Caki2 (cell line): ENCODE results near the gene ARID5B. TPM values are rescaled to one million over a fixed set of nuclear protein-coding genes. Genes with fewer than 3 reads are reported as not detected.
A peak's percentile ranks its signal among the peaks of the same experiment; 100 is the strongest.
"Not testable (repeated sequence)": the region's sequence is repeated elsewhere in the genome, so short reads cannot be mapped to it uniquely, and the experiment has no call there.

Experiments used
- DNase-seq: peaks from one replicate; pipeline ENCODE4 v3.0.0-alpha.2; 2015; ENCODE audit warnings: low read depth
- in situ Hi-C: cut with HindIII; loops from 2 replicates; pipeline ENCODE4 v1.10.0; 2016; ENCODE audit warnings: low sequenced_read_pairs, low pct_unique_long_range_greater_than_20kb, mixed read lengths
- total RNA-seq: library from RNA; depleted of rRNA; stranded (reverse); fragments of >200 nt; shearing (Covaris generic); gene quantifications from 2 replicates; pipeline ENCODE4 v1.2.3, GENCODE V29; 2014; ENCODE audit warnings: low replicate concordance

Gene ARID5B
- total RNA-seq, 1 experiment from 2014 or later, result 3.1 TPM

DNA sequence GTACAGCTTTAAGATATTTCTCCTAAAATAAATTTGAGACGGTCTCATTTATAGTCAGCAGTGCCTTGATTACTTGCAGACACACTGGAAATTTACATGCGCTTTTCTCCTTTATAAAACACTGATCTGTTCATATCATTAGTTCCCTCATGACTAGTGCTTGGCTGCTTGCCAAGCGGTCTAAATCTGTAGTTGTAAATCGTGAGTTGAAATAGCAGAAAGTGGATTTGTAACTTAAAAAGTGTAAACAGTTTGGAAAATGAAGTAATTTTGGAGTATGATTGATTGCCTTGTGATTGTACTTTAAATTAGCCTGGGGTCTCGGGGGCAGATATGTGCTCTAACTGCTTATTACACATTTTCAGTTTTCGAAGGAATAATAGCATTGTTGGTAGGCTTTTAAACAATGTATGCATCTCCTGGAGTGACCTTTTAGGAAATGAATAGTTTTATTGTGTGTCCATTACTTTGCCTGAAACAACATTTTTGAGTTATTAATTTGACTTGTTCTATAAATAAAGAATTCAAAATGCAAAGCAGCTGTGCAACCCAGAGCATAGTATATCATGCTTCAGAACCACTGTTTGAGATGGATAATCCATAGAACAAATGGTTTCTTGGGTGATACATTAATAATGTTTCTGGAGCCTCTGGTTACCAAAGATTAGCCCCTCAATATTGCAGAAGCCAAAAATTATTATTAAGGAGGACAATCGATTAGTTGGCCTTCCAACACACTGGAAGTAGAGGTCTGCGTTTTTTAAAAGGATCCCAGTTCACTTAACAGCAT lies 73.3 kb downstream of the ARID5B start:
- peak; percentile 15 for DNase-seq
- in situ Hi-C loops, result no loop called here

DNA sequence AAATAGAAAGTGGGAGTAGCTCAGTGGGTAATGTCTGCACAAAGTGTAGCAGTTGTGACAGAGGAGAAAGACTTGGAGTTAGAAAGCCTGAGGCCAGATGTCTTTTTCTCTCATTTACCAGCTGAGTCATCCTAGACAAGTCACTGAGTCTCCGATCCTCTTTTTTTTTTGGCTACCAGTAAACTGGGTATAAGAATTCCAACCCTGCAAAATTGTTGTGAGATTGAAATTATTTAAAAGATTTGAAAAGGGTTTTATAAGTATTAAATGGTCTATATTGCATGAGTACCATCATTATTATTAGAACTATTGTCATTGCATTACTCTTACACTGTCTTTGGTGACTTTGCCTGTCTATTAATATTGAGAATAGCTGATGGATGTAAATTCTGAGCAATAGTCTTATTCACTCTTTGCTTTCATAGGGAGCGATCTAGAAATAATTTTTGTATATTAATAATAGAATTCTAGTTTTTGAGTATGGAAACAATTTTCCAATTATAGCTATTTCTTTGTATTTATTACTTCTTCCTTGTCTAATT lies 74.0 kb downstream of the ARID5B start:
- DNase-seq, result peak; percentile 35
- in situ Hi-C loops, result no loop called here

DNA sequence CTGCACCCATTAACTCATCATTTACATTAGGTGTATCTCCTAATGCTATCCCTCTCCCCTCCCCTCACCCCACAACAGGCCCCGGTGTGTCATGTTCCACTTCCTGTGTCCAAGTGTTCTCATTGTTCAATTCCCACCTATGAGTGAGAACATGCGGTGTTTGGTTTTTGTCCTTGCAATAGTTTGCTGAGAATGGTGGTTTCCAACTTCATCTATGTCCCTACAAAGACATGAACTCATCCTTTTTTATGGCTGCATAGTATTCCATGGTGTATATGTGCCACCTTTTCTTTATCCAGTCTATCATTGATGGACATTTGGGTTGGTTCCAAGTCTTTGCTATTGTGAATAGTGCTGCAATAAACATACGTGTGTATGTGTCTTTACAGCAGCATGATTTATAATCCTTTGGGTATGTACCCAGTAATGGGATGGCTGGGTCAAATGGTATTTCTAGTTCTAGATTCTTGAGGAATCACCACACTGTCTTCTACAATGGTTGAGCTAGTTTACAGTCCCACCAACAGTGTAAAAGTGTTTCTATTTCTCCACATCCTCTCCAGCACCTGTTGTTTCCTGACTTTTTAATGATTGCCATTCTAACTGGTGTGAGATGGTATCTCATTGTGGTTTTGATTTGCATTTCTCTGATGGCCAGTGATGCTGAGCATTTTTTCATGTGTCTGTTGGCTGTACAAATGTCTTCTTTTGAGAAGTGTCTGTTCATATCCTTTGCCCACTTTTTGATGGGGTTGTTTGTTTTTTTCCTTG lies 75.6 kb downstream of the ARID5B start:
- DNase-seq, in situ Hi-C loops: not testable (repeated sequence)

DNA sequence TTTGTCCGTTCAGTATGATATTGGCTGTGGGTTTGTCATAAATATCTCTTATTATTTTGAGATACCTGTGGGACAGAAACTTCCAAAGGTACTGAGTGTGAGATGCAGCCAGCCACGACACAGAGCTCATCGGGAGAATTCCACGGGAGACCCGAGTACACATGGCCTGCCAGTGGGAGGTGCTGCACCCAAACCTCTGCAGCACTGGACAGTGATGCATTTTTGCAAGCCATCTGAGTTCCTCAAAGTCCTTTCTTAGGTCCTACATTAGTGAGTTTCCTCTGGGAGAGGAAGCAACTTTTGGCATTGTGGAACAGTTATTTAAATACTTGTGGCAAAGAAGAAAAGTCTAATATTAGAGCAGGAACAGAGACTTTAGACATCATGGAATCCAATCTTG lies 77.5 kb downstream of the ARID5B start:
- no peak for DNase-seq
- in situ Hi-C loops, result no loop called here

DNA sequence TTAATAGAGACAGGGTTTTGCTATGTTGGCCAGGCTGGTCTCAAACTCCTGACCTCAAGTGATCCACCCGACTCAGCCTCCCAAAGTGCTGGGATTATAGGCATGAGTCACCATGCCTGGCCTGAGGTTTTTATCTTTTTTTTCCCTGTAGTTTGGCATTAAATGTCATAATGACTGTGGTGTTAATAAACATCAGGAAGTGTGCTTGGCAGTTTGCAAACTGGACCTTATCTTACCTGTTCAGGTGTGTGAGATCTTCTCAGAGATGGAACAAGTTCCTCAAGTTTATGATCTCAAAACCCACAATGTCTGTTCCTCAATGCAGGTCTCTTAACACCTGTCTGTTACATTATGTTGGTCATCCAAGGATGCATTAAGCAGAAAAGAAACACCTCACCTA lies 80.0 kb downstream of the ARID5B start:
- DNase-seq, result no peak
- in situ Hi-C loops, result no loop called here

DNA sequence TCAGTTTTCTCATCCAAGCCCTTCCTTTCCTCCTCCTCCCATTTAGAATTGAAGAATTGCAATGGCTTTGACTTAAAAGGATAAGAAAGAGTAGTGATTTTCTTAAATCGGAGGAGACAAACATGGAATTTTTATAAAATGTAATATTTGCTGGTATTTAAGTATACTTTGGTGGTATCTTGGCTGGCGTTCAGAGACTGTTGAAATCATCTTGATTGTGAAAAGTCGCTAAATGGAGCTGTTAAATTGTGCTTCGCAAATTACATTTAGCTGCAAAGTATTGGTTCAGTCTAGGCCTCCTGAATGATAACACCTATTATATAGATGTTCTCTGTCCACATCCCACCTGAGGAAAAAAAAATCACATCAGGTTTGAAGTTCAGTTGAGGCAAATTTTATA lies 81.8 kb downstream of the ARID5B start:
- in situ Hi-C loops, result no loop called here

DNA sequence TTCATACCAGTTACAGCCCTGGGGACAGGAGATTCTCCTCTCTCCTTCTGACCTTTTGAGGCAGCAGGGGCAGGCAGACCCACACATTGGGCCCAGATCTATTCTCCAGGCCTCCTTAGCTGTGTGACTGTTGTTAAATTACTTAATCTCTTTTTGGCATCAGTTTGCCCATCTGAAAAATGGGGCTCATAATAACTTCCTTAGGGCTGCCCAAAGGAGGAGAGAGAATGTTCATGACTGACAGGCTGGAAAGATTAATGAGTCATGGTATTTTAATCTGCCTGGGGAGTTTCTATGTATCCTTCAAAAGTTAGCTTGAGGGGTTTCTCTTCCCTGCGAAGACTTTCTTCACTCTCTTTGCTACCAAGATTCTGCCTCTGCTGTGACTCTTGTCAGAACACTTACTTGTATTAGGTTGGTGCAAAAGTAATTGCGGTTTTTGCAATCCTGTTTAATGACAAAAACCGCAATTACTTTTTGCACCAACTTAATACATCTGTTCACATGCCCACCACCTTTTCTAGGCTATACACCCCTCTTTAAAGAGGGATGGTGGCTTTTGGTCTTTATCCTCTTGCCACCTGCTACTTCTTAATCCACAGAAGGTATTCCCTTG lies 83.4 kb downstream of the ARID5B start:
- in situ Hi-C loops, result no loop called here

More for the DNA sequence above, 81.8 kb downstream of the ARID5B start:
- no peak for DNase-seq

DNA sequence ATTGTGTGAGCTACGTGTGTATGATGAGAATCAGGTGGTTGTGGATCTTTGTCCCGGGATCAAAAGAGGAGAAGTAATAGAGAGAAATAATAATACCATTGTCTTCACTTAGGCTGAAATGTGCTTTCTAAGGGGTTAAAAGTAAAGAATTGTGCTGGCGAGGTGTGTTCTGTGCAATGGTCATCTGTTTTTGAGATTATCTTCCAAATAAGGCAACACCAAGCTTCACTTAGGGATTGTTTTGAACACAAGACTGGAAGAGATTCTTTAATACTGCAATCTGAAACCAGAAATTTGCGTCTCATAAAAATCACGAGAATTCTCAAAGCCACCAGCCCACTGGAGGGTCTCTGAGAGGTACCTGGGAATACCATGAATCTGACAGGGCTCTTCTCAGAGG lies 84.2 kb downstream of the ARID5B start:
- in situ Hi-C loops, result no loop called here
- no peak for DNase-seq

More for the DNA sequence above, 83.4 kb downstream of the ARID5B start:
- DNase-seq, result no peak

DNA sequence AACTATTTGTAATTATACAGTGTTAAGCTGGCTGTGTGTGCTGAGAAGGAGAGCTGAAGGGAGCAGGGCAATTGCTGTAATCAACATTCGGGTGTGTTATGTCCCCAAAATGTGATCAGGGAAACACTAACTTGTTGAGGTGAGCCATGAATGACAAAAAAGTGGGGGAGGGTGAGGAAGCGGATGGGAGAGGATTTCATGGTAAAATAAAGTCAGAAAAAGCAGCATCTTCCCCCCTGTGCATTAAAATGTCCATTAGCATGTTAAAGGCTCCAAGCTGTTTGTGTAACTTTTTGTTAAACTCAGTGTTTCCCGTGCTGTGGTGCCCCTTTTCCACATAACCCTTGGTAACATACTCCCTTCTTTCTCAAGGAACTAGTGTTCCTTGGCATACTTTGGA lies 84.9 kb downstream of the ARID5B start:
- in situ Hi-C loops, result no loop called here
- no peak for DNase-seq

DNA sequence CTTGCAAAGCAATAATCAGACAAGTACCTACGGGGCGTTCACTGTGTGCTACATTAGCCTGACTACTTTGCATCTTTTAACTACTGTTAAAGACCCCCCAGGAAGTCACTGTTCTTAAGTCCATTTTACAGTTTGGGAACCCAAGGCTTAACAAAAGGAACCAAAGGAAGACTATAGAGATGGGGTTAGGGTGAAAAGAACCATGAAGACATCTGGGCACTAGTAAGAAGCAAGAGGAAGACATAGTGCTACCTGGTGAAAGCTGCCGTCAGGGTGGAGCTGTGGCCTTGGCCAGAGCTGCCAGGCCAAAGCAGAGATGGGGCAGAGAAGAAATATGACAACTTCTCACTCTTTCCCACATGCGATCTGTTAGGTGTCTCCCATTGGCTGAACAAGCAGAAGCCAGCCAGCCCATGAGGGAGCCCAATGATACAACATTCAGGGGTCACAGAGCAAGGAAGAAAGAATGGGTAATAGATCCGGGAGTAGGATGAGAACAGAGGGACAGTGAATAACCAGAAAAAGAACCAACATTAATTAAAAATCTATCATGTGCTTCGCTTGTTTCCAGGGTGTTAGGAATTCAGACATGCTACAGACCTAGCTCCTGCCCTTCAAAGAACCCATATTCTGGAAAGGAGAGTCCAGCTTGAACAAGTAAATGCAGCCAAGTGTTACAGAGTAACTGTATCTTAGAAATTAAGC lies 85.4 kb downstream of the ARID5B start:
- in situ Hi-C loops, result no loop called here
- no peak for DNase-seq

DNA sequence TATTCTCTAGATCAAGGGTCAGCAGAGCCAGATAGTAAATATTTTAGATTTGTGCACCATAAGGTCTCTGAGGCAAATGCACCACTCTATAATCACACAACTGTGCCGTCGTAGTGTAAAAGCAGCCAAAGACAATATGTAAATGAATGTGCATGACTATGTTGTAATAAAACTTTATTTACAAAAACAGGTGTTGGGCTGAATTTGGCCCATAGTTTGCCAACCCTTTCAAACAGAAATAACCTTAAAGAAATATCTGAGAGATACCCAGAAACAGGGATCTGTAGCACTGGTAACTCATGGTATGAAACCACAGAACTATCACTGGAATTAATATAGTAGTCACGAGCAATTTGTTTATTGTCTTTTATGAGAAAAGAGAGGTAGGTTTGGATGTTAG lies 86.0 kb downstream of the ARID5B start:
- in situ Hi-C loops, result no loop called here
- no peak for DNase-seq

DNA sequence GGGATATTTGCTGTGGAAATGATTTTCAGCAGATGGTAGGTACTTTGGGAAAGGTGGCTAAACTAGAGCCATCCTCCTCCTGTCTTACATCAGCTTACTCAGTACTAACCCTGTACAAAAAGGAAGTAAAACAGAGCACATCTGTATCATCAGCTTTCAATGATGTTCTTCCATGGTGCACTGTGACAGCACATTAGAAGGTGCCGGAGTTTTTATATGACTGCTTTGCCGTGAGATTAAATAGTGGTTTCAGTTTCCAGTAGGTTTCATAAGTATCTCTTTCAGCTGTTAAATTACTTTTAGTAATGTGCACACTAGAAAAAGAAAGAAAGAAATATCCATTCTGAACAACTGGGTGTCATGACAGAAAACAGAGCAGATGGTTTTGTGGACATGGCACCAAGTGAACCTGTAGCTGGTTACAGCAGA lies 86.5 kb downstream of the ARID5B start:
- DNase-seq, result no peak
- in situ Hi-C loops, result no loop called here

DNA sequence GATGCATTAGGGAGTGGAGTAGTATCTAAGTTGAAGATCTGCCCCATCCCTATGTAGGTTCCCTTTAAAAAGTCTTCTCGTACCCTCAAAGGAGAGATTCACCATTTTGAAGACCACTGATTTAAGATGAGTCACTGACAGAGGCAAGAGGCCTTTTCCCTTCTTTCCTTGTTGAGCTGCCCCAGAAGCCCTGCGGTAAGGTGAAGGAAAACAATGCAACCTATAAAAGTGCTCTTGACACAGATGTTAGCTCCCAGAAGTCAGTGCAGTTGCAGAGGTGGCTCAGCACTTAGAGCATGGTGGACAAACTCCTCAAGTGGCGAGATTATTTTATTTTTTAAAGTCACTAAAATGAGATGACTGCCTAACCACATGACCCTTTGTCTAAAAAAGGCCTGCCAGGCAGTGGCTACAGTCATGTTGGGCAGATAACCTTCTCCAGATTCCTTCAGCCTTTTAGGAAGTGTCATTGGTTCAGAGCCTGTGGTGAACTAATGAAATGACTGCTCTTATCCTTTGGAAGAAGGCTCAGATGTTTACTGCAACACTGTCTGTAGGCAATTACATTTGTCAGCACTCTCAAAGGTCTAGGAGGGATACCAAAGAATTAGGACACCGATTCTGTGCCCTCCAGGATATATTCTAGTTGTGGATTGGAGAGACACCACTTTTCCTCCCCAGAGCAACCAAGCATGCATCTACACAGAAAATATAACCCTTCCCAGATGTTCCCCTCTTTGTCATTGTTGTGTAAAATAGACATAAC lies 88.7 kb downstream of the ARID5B start:
- DNase-seq, result no peak
- in situ Hi-C loops, result no loop called here

DNA sequence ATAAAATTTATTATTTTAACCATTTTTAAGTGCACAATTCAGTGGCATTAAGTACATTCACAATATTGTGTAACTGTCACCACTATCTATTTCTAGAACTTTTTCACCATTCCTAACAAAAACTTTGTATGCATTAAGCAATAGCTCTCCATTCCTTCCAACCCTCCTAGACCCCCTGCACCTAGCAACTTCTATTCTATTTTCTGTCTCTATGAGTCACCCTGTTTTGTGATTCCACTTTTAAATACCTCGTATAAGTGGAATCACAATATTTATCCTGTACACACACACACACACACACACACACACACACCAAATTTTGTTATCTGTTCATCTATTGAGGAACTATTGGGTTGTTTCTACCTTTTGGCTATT lies 89.2 kb downstream of the ARID5B start:
- in situ Hi-C loops, result no loop called here
- DNase-seq, result no peak

DNA sequence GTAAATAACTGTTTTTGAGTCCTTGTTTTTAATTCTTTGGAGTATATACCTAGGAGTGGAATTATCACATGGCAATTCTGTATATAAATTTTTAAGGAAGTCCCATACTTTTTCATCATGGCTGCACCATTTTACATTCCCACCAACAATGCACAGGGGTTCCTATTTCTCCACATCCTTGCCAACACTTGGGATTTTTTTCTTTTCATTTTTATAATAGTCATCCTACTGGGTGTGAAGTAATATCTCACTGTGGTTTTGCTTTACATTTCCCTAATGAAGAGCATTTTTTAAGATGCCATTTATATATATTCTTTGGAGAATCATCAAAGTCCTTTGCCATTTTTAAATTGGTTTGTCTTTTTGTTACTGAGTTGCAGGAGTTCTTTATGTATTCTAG lies 89.7 kb downstream of the ARID5B start:
- no peak for DNase-seq
- in situ Hi-C loops, result no loop called here

DNA sequence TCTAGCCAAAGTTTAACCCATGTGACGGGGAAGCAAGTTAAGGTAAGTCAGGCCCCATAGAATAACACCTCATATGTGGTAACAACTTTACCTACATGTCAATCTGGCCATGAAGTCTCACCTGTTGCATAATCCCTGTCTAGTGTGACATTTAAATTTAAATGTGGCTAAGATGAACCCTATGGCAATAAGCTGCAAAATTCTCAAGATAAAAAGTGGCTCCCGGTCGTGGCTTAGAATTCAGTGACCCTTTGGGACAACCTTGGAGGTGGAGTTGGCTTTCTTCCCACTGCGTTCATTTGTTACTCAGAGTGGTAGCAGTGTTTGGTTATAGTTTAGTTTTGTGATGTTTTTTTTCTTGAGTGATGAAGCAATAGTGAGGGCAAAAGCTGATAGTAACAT lies 90.6 kb downstream of the ARID5B start:
- in situ Hi-C loops, result no loop called here
- no peak for DNase-seq

DNA sequence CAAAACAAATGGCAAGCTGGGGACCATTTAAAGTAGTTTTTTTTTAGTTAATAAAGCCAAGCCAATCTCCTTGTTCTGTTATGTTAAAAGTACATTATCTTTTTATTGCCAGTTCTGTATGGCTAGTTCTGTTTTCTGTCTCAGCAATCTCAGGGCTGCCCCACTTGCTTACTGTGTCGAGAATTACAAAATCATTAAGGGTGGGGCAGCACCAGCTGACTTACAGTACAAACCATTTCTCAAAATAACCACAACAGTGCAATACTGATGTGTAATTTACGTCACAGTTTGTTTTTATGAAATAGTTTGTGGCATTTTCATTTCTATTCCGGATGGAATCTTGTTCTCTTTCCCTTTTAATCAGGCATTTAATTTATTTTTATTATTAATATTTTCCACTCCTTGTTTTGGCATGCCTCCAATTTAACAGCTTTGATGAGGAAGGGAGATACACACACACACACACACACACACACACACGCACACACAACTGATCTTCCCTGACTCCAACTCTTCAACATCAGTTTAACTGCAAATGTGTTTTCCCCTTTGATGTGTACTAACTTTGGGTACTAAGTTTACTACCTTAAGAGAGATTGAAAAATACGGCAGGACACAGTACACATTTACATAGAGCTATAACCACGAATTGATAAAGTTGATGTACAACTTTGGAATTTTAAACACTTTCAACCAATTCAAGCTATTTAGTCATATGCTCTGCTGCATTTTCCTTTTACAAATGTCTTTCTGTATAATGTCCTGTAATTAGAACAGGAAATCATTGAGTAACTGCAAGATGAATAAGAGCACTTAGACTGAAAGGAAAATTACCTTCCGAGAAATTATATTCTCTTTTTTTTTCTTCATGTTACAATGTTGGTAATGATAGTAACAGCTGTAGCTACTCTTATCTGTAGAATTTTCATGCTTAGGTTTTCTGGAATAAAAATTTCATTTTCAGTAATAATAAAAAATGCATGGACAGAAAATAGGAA lies 91.5 kb downstream of the ARID5B start:
- DNase-seq, result no peak
- in situ Hi-C loops, result no loop called here
